T1000 (cell line): Measurements from ENCODE around the gene PPP2R3B.
"Not testable (repeated sequence)": the region's sequence is repeated elsewhere in the genome, so short reads cannot be mapped to it uniquely, and the experiment has no call there.

ENCODE experiments used
- DNase-seq: peaks from one replicate; lab custom pipeline; 2025; ENCODE audit warnings: mixed read lengths; lab: John Stamatoyannopoulos, UW

Gene PPP2R3B

GRCh38 chrX:386768-387575 is at the start of gene PPP2R3B:
PPP2R3B (minus strand) TSS chrX:386907; CDS start chrX:386691, 216 bp downstream.
- no peak for DNase-seq

- DNase-seq: no peak
These were observed 48.9 kb upstream of the PPP2R3B start for GRCh38 chrX:435536-436122.

- no peak for DNase-seq
These were observed 48.2 kb upstream of the PPP2R3B start for GRCh38 chrX:434946-435345.

DNA sequence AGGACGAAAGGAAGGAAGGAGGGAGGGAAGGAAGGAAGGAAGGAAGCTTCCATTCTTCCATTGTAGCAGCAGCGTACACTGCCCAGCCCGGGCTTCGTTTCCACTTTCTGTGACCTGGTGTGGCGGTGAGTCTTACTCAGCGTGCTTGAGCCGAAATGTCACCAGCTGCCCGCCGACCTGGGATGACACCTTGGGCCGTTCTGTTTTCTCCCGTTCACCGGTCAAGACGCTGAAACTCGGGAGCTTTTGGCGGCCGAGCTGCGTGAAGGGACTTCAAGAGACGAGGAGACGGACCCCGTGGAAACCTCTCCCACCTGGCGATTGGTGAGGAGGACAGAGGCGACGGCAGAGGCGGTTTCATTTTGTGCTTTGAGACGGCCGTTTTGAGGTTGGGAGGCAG is 47.1 kb upstream of the PPP2R3B start:
- DNase-seq: no peak

DNA sequence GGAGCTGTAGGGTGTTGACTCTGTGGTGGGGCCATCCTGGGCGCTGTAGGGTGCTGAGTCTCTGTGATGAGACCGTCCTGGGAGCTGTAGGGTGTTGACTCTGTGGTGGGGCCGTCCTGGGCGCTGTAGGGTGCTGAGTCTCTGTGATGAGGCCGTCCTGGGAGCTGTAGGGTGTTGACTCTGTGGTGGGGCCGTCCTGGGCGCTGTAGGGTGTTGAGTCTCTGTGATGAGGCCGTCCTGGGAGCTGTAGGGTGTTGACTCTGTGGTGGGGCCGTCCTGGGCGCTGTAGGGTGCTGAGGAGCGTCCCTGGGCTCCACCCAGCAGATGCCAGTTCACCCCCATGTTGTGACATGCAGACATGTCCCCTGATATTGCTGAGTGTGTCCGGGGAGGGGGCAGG is 46.0 kb upstream of the PPP2R3B start:
- not testable (repeated sequence) for DNase-seq

DNA sequence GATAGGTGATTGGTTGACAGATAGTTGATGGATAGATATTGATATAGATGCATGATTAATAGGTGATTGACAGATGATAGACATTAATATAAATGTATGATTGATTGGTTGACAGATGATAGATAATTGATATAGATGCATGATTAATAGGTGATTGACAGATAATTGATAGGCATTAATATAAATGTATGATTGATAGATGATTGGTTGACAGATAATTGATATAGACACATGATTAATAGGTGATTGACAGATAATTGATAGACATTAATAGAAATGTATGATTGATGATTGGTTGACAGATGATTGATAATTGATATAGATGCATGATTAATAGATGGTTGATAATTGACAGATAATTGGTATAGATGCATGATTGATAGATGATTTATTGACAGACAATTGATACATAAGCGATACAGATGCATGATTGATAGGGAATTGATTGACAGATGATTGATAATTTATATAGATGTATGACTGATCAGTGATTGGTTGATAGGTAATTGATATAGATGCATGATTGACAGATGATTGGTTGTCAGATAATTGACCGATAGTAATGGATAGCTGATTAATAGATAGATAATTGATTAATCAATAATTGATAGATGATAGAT is 44.9 kb upstream of the PPP2R3B start:
- no peak for DNase-seq

DNA sequence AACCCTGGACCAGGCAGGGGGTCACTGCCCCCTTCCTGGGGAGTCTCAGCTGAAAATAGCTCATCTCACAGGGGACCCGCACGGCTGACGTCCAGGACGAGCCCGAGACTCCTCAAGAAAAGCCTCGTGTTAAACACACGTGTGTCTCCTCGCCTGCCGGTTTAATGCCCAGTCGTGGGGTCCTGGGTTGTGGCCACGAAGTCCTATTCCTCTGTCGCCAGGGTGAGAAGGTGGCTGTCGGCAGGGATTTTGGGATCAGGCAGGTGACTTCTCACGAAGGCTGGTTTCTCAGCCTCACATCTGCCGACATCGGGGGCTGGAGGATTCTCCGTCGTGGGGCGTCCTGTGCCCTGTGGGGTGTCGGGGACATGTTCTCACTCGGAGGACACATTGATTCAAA is 44.3 kb upstream of the PPP2R3B start:
- DNase-seq: no peak

DNA sequence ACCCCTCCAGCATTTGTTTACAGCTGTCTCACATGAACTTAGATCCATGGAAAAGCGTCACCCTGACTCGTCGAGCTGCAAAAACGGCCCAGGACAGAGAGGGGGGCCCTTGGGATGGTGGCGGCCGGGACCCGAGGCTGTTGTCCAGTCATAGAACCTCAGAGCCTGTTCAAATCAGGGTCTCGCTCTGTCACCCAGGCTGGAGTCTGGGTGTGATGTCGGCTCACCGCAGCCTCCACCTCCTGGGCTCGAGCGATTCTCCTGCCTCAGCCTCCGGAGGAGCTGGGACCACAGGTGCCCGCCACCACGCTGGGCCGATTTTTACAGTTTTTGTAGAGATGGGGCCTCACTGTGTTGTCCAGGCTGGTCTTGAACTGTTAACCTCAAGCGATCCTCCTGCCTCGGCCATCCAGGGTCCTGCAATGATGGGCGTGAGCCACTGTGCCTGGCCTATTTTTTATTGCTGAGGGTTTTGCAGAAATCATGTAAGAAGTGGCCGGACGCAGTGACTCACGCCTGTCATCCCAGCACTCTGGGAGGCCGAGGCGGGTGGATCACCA is 42.6 kb upstream of the PPP2R3B start:
- DNase-seq: no peak

GRCh38 chrX:427812-428725 is 41.4 kb upstream of the PPP2R3B start:
- DNase-seq: peak; percentile 6

DNA sequence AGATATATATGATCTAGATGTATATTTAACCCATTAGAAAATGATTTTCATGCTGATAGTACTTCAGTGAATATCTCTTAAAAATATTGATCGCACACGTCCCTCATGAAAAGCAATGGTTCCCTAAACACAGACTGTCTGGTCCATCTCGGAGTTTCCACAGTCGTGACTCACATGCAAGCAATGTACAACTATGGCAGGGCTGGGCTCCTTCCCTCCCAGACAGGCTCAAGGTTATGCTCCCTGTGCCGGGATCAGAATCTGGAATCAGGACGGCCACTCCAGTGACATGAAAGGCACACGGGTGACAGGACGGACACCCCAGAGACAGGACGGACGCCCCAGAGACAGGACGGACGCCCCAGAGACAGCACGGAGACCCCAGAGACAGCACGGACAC is 40.2 kb upstream of the PPP2R3B start:
- DNase-seq: no peak

DNA sequence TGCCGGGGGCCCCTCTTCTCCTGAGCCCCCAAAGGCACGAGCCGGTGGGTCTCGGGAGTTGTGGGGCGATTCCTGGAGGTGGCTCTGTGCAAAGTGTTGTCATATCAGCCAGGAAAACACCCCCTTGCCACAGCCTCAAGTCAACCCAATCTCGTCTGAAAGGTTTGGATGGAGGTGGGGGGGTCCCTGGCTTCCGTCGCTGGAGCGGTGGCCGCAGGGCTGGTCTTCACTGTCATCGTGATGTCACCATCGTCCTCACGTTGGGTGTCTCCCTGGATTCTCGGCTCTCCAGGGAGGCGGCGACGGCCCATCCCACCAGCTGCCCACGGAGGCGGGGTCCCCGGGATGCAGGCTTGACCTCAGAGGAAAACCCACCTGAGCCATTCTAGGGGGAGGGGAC is 38.3 kb upstream of the PPP2R3B start:
- DNase-seq: no peak

DNA sequence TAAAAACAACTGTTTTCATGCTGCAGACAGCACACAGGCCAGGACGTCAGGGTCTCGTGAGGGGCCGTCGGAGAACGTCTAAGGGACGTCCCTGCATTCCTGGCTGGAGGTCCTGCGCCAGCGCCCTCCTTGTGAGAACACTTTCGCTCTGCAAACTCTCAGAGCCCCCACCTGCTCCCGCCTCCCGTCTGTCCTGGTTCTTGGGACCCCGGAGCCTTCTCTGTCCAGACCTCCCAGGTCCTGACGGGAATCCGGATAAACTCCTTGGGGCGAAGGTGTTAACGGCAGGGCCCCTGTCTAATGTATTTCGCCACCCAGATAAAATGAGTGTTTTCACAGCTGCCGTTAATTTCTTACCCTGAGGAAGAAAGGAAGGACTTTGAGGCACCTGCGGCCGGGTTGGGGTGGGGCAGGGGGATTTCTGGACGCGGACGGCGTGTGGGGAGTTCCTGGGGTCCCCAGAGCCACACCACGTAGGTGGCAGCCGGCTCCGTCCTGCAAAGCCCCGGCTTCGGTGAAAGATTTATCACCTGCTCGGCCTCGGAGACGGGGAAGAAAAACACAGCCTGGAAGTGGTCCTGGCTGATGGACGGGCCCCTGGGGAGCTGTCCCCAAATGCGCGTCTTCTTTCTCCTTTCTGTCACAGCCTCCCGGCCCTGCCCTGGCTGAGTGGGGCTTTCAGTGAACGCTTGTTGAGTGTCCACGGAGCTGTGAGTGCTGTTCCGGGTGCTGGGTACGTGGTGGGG is 35.1 kb upstream of the PPP2R3B start:
- DNase-seq: no peak

- DNase-seq: no peak
These were observed 34.0 kb upstream of the PPP2R3B start for GRCh38 chrX:420496-421223.

DNA sequence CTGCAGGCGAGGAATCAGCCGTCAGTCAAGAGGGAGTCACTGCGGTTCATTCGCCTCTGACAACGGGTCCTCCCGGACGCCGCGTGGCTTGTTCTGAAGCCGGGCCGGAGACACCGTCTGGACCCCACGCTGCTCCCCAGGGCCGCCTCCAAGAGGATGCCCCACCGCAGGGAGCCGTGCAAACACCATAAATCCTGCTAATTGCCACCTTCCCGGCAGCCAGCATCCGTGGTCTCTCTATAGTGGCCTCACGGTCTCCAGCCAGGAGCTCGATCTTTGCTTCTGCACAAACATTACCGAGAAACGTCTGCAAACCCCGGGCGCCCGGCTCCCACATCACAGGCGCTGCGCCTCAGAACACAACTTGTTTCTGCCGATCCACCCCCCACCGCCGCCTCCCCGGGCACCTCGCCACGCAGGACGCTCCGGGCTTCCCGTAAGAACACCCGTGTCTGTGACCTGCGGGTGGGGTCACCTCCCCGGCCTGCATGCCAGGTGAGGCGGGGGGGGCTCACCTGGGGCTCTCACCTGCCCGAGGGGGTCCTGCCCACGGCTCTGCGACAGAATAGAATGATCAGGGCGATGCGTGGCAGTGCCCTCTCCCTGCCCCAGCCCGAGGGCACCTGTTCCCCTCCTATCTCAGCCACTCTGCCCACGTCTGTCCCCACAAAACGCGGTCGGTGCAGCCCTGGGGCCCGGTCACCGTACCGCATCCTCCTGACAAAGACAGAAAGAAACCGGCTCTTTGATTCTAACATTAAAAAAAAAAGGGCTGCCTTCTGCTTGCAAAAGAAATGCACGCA is 32.4 kb upstream of the PPP2R3B start:
- no peak for DNase-seq

DNA sequence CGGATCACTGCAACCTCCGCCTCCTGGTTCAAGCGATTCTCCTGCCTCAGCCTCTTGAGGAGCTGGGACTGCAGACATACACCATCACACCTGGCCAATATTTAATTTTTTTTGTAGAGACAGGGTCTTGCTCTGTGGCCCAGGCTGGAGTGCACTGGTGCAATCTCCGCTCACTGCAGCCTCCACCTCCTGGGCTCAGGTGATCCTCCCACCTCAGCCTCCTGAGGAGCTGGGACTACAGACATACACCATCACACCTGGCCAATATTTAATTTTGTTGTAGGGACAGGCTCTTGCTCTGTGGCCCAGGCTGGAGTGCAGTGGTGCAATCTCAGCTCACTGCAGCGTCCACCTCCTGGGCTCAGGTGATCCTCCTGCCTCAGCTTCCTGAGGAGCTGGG is 28.8 kb upstream of the PPP2R3B start:
- DNase-seq: not testable (repeated sequence)

DNA sequence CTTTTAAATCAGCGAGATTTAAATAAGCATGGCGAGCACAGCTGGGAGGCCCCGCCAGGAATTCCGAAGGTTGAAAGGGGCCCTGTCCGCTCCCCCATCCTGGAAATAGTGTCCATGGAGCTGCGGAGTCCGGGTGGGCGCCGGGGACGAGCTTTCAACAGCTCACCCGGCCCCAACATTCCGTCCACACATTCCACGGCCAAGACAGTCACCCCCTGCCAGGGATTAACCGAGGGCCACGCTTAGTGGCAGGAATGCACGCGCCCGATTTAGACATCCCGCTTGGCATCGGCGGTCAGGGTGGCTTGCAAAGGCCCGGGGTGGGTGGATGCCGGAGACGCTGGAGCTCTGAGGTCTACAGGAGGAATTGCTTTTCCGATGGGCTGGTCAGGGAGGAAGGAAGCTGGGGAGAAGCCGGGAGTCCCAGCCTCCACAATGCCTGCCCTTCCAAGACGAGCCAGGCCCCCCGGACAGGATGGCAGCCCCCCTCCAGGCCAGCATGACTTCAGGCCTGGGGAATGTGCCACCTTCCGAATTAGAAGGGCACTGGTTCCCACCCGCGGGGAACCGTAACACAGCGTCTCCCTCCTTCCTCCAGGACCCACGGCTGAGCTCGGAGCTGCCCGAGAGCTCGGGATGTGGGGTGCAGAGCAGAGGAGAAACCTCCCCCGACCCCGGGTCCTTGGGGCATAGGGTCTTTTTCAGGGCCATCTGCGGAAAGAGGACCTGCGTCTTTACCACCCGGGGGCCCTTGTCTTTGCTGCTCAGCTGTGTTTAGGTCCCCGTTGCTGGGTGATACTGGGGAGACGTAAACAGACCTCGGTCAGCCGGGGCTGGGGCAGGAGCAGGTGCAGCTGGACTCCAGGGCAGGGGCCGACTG is 26.9 kb upstream of the PPP2R3B start:
- DNase-seq: peak; percentile 15

DNA sequence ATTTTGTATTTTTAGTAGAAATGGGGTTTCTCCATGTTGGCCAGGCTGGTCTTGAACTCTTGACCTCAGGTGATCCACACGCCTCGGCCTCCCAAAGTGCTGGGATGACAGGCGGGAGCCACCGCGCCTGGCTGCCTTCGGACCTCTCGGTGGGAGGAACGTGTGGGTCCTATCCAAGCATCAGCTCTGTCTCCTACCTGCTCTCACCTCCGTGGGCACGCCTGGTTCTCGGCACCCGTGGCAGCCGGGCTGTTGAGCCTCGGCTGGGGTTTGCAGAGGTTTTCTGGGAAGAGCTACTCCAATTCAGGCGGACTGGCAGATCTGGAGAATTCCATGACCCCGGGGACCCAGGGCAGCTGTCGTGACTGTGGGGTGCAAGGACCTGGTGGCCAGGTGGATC is 23.6 kb upstream of the PPP2R3B start:
- DNase-seq: no peak

DNA sequence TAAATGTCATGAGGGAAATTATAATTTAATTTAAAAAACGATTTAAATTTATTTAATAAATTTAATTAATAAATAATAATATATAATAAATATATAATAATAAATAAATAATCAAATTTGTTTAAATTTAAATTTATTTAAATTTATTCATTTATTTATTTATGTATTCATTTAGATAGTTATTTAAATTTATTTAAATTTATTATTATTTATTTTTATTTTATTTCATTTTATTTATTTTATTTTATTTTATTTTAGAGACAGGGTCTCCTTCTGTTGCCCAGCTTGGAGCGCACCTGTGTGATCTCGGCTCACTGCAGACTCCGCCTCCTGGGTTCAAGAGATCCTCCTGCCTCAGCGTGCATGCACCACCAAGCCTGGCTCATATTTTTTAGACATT is 18.4 kb upstream of the PPP2R3B start:
- no peak for DNase-seq

DNA sequence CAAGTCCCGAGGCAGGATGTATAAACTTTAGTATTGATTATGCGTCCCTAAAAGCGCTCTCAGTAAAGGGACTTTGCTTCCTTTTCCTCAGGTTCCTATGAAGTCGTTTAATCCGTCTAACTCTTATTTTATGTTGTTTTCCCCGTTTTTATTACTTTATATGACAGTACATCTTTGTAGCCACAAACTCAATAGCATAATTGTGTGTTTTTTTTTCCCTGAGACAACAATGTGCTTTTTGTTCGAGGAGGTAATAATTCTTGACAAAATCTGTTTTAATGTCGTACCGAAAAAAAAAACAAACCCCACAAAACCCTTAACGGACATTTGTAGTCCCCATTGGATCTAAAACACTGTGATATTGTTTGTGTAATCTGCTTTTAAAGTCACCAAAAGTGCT is 17.9 kb upstream of the PPP2R3B start:
- DNase-seq: no peak
